NCI-H748 treated with DMSO at 0.1 percent for 48 hours (cell line): ENCODE results near the gene ITFG1.
A peak's percentile ranks its signal among the peaks of the same experiment; 100 is the strongest.
"Not testable (repeated sequence)": the region's sequence is repeated elsewhere in the genome, so short reads cannot be mapped to it uniquely, and the experiment has no call there.

Source experiments
- DNase-seq: peaks from one replicate; lab custom pipeline; 2025; lab: John Stamatoyannopoulos, UW

Gene ITFG1

GRCh38 chr16:47473004-47473403, 12.1 kb upstream of the ITFG1 start:
- DNase-seq: not testable (repeated sequence)

GRCh38 chr16:47470810-47471209, 9.9 kb upstream of the ITFG1 start:
- DNase-seq: no peak

- DNase-seq: no peak
Observed at GRCh38 chr16:47470211-47470610, 9.3 kb upstream of the ITFG1 start.

GRCh38 chr16:47469227-47469626, 8.4 kb upstream of the ITFG1 start:
- DNase-seq: no peak

GRCh38 chr16:47468070-47468689, 7.3 kb upstream of the ITFG1 start:
- not testable (repeated sequence) for DNase-seq

GRCh38 chr16:47467501-47467900, 6.6 kb upstream of the ITFG1 start:
- no peak for DNase-seq

- no peak for DNase-seq
Observed at GRCh38 chr16:47465919-47466630, 5.2 kb upstream of the ITFG1 start.

GRCh38 chr16:47463771-47464624, 3.1 kb upstream of the ITFG1 start:
- no peak for DNase-seq

- peak; percentile 3 for DNase-seq
Observed at GRCh38 chr16:47461598-47462266, 869 bp upstream of the ITFG1 start.

- DNase-seq: no peak
Observed at GRCh38 chr16:47460359-47460710, 528 bp downstream of the ITFG1 start.

GRCh38 chr16:47459603-47460002, 1.3 kb downstream of the ITFG1 start:
- no peak for DNase-seq

- DNase-seq: no peak
Observed at GRCh38 chr16:47458331-47458730, 2.5 kb downstream of the ITFG1 start.

- DNase-seq: no peak
Observed at GRCh38 chr16:47449788-47450187, 11.1 kb downstream of the ITFG1 start.

GRCh38 chr16:47448830-47449575, 11.9 kb downstream of the ITFG1 start:
- DNase-seq: no peak

- no peak for DNase-seq
Observed at GRCh38 chr16:47446431-47446830, 14.4 kb downstream of the ITFG1 start.

GRCh38 chr16:47442884-47443283, 18.0 kb downstream of the ITFG1 start:
- not testable (repeated sequence) for DNase-seq

- DNase-seq: not testable (repeated sequence)
Observed at GRCh38 chr16:47440066-47440465, 20.8 kb downstream of the ITFG1 start.

GRCh38 chr16:47434274-47434673, 26.6 kb downstream of the ITFG1 start:
- not testable (repeated sequence) for DNase-seq

GRCh38 chr16:47431960-47432359, 28.9 kb downstream of the ITFG1 start:
- no peak for DNase-seq

GRCh38 chr16:47426806-47427205, 34.1 kb downstream of the ITFG1 start:
- no peak for DNase-seq

GRCh38 chr16:47424846-47425245, 36.0 kb downstream of the ITFG1 start:
- no peak for DNase-seq

- no peak for DNase-seq
Observed at GRCh38 chr16:47416869-47417268, 44.0 kb downstream of the ITFG1 start.
